Mammary microvascular endothelial cell (primary cell): ENCODE measurements around the gene ARHGAP20. TPM values are rescaled to one million over a fixed set of nuclear protein-coding genes. Genes with fewer than 3 reads are reported as not detected.

Experiments
- total RNA-seq: library from RNA; depleted of rRNA; stranded (reverse); fragments of >200 nt; gene quantifications from 2 replicates; pipeline ENCODE4 v1.2.3, GENCODE V29; 2015

Gene ARHGAP20
- 0.53 and 0.59 TPM in 2 replicates for total RNA-seq

GRCh38 chr11:110711776-110712658 lies at the start of gene ARHGAP20:
TSS of gene ARHGAP20 (minus strand) at chr11:110712437. CDS start at chr11:110712231, 206 bp downstream.

